HL-60 (cell line): ENCODE data around the gene ARNT2.

Experiments used
- CTCF ChIP-seq: IDR thresholded peaks from one replicate; pipeline ENCODE4 v1.5.1; 2011; ENCODE audit warnings: low read length, control low read depth, inconsistent platforms; ENCODE audit not compliant: insufficient read depth
- GABPA ChIP-seq: IDR thresholded peaks from 2 replicates; pipeline ENCODE4 v1.6.1; 2012; ENCODE audit warnings: low read depth
- POLR2AphosphoS5 ChIP-seq: IDR thresholded peaks from 2 replicates; pipeline ENCODE4 v1.6.1; 2012; ENCODE audit warnings: low read depth
- REST ChIP-seq: IDR thresholded peaks from 2 replicates; pipeline ENCODE4 v1.6.1; 2012; ENCODE audit warnings: low read depth; ENCODE audit not compliant: insufficient replicate concordance

DNA sequence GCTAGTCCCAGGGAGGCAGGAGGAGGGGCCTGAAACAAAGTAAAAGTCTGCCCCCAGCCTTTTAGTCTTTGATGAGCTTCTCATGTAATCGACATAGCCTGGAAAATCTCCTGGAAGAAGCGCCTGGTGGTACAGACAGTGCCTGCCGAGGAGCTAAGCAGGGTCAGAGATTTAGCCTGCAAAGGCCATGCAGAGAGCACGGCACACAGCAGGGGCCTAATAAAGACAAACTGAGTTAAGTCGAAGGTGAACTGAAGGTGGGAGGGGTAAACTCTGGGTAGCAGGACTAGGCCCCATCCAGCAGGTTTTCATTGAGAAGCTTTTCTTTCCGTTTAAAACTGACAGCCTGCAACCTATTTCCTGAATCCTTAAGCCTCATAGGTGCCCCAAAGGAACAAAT lies 175.4 kb downstream of the ARNT2 start:
- TF ChIP-seq CTCF = no peak
- no peak for TF ChIP-seq POLR2AphosphoS5
- TF ChIP-seq GABPA = no peak
- TF ChIP-seq REST = no peak
